Astrocyte (in vitro differentiated cells and primary cell): ENCODE data around the gene CCDC28B. TPM values are rescaled to one million over a fixed set of nuclear protein-coding genes. Genes with fewer than 3 reads are reported as not detected.
A peak's percentile ranks its signal among the peaks of the same experiment; 100 is the strongest.

Source experiments
- DNase-seq: peaks from one replicate; pipeline ENCODE4 v3.0.0-alpha.2; 2010; ENCODE audit warnings: low read depth
- FAIRE-seq: peaks from 2 replicates; lab custom pipeline; 2011; peaks lifted over from hg19 to GRCh38; lab: Jason Lieb, UNC
- H2AFZ ChIP-seq: 2 replicates; pipeline ENCODE4 v1.6.0; 2012; ENCODE audit warnings: low read depth, low read length, inconsistent platforms
- H3K27ac ChIP-seq: 2 replicates; pipeline ENCODE4 v1.5.1; 2011; ENCODE audit warnings: low read depth, low read length, inconsistent platforms
- H3K27me3 ChIP-seq: 2 replicates; pipeline ENCODE4 v1.6.0; 2011; ENCODE audit warnings: low read length, inconsistent platforms; ENCODE audit not compliant: insufficient read depth
- H3K36me3 ChIP-seq: 2 replicates; pipeline ENCODE4 v1.5.1; 2011; ENCODE audit warnings: low read length, inconsistent platforms; ENCODE audit not compliant: insufficient read depth
- H3K4me1 ChIP-seq: 2 replicates; pipeline ENCODE4 v1.5.1; 2011; ENCODE audit warnings: low read length, inconsistent platforms; ENCODE audit not compliant: insufficient read depth
- H3K4me2 ChIP-seq: 2 replicates; pipeline ENCODE4 v1.6.0; 2012; ENCODE audit warnings: low read length, inconsistent platforms
- H3K4me3 ChIP-seq: 2 replicates; pipeline ENCODE4 v1.5.1; 2011; ENCODE audit warnings: low read depth, mild to moderate bottlenecking, low read length, inconsistent platforms; ENCODE audit not compliant: insufficient read depth
- H3K79me2 ChIP-seq: 2 replicates; pipeline ENCODE4 v1.6.0; 2012; ENCODE audit warnings: mild to moderate bottlenecking, low read length, inconsistent platforms; ENCODE audit not compliant: insufficient read depth
- H3K9ac ChIP-seq: 2 replicates; pipeline ENCODE4 v1.6.0; 2012; ENCODE audit warnings: mild to moderate bottlenecking, low read length, inconsistent platforms
- H3K9me3 ChIP-seq: 2 replicates; pipeline ENCODE4 v1.5.1; 2012; ENCODE audit warnings: low read depth, mild to moderate bottlenecking, low read length, inconsistent platforms; ENCODE audit not compliant: insufficient read depth
- H4K20me1 ChIP-seq: 2 replicates; pipeline ENCODE4 v1.6.0; 2012; ENCODE audit warnings: low read length, inconsistent platforms; ENCODE audit not compliant: insufficient read depth
- H3K27ac Mint-ChIP-seq: one replicate; pipeline ENCODE4 v1.8.0; 2021; ENCODE audit warnings: mild to moderate bottlenecking, mixed read lengths; ENCODE audit not compliant: unreplicated experiment
- H3K27me3 Mint-ChIP-seq: one replicate; pipeline ENCODE4 v1.8.0; 2021; ENCODE audit warnings: low read depth, mixed read lengths; ENCODE audit not compliant: unreplicated experiment
- H3K36me3 Mint-ChIP-seq: one replicate; pipeline ENCODE4 v1.8.0; 2021; ENCODE audit warnings: low read depth, mixed read lengths; ENCODE audit not compliant: unreplicated experiment
- H3K4me1 Mint-ChIP-seq: one replicate; pipeline ENCODE4 v1.8.0; 2021; ENCODE audit warnings: low read depth, mixed read lengths; ENCODE audit not compliant: unreplicated experiment
- H3K4me3 Mint-ChIP-seq: one replicate; pipeline ENCODE4 v1.8.0; 2021; ENCODE audit warnings: mild to moderate bottlenecking, moderate library complexity, mixed read lengths; ENCODE audit not compliant: unreplicated experiment
- H3K9me3 Mint-ChIP-seq: one replicate; pipeline ENCODE4 v1.8.0; 2021; ENCODE audit warnings: mild to moderate bottlenecking, mixed read lengths; ENCODE audit not compliant: unreplicated experiment
- CTCF ChIP-seq: IDR thresholded peaks from 2 replicates; pipeline ENCODE4 v1.5.1; 2011; ENCODE audit warnings: low read depth, mild to moderate bottlenecking, inconsistent platforms, low read length, moderate library complexity; ENCODE audit not compliant: insufficient read depth
- EZH2 ChIP-seq: IDR thresholded peaks from 2 replicates; pipeline ENCODE4 v1.6.1; 2012; ENCODE audit warnings: mild to moderate bottlenecking, low read length, inconsistent platforms; ENCODE audit not compliant: insufficient read depth
- total RNA-seq: library from RNA; stranded (reverse); gene quantifications from 2 replicates; pipeline ENCODE4 v1.2.1, GENCODE V29; 2021

CCDC28B gene
- total RNA-seq, 1 donor from 2014 or later: 16.0 TPM

DNA sequence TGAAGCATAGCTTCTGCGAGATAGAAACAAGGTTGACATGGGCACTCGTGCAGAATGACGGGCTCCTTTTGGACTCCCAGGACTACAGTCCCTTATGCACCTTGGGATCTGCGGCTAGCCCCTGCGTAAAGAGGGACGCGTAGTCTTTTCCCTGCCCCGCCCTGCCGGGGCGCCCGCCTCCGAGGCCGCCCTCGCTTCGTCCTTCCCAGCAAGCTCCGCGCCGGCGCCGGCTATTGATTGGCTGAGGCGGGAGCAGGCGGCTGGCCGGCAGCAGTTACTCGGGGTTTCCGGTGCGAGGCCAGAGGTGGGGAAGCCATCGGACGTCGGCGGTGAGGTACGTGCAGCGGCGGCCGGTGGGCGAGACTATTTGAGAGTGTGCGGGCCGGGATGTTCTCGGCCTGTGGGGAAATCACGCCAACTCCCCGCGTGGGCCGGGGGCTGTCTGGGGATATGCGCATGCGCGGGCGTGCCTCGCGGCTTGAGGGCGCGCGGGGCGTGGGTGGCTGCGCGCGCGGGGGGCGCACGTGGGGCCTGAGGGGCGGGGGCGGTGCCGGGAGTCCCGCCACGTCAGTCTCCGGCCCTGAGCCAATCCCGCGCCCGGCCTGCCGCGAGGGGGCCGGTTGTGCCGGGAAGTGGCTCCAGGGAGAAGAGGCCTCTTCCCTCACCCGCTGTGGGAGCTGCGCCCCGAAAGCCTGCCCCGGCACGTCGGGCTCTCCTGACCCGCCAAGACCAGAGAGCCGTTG, 20.8 kb upstream of the CCDC28B start, which contains the start of gene TXLNA:
TXLNA (plus strand) TSS at position 233 of the 743 bp plus-strand sequence. CDS start 671 bp downstream, outside the sequence.
- FAIRE-seq: no peak
- peak within 1 kb of the TSS; percentile 65 for H2AFZ ChIP-seq
- H3K9ac ChIP-seq: peak within 1 kb of the TSS; percentile 97
- H4K20me1 ChIP-seq: peaks cover 33% of the 10 kb centered on the region
- peaks cover 19% of the 10 kb centered on the region for H3K4me1 ChIP-seq
- TF ChIP-seq CTCF: no peak
- no peak for TF ChIP-seq EZH2
- Mint-ChIP-seq H3K27ac (peak within 1 kb of the TSS; percentile 88), H3K27me3 (no peaks in the 10 kb centered on the region), H3K9me3 (no peaks in the 10 kb centered on the region), H3K4me1 (peaks cover 19% of the 10 kb centered on the region), H3K36me3 (peaks cover 21% of the 10 kb centered on the region), H3K4me3 (peak within 1 kb of the TSS; percentile 90)
- H3K4me3 ChIP-seq: peak within 1 kb of the TSS; percentile 69
- H3K4me2 ChIP-seq: peak within 1 kb of the TSS; percentile 91
- H3K27ac ChIP-seq: peak within 1 kb of the TSS; percentile 91
- no peaks in the 10 kb centered on the region for H3K27me3 ChIP-seq
- peak; percentile 84 for DNase-seq
- no peaks in the 10 kb centered on the region for H3K9me3 ChIP-seq
- H3K79me2 ChIP-seq: peaks cover 41% of the 10 kb centered on the region
- peaks cover 9% of the 10 kb centered on the region for H3K36me3 ChIP-seq

- no peaks in the 10 kb centered on the region for H3K9me3 ChIP-seq
- H4K20me1 ChIP-seq: peaks cover 38% of the 10 kb centered on the region
- peak overlapping the region; percentile 97 for H3K9ac ChIP-seq
- peaks cover 49% of the 10 kb centered on the region for H3K79me2 ChIP-seq
- H3K27ac ChIP-seq: peak overlapping the region; percentile 91
- FAIRE-seq: no peak
- peak overlapping the region; percentile 91 for H3K4me2 ChIP-seq
- Mint-ChIP-seq H3K9me3 (no peaks in the 10 kb centered on the region), H3K27me3 (no peaks in the 10 kb centered on the region), H3K27ac (peak overlapping the region; percentile 88), H3K4me1 (peaks cover 23% of the 10 kb centered on the region), H3K4me3 (peak overlapping the region; percentile 90), H3K36me3 (peaks cover 26% of the 10 kb centered on the region)
- H3K4me1 ChIP-seq: peaks cover 19% of the 10 kb centered on the region
- peak overlapping the region; percentile 28 for H2AFZ ChIP-seq
- no peak for TF ChIP-seq EZH2
- TF ChIP-seq CTCF: no peak
- peak; percentile 31 for DNase-seq
- peak overlapping the region; percentile 69 for H3K4me3 ChIP-seq
- peaks cover 15% of the 10 kb centered on the region for H3K36me3 ChIP-seq
- H3K27me3 ChIP-seq: no peaks in the 10 kb centered on the region
Observed at GRCh38 chr1:32180186-32181060, 20.0 kb upstream of the CCDC28B start.
